Heart left ventricle (tissue), 16 donors: ENCODE data around the gene TRIM33. TPM values are rescaled to one million over a fixed set of nuclear protein-coding genes. Genes with fewer than 3 reads are reported as not detected.

Source experiments
- ATAC-seq, 4 donors: fragments of 200-7000 bp; cut with Tn5 transposase; one replicate each; pipeline ENCODE4 v1.9.1; 2020 to 2022; ENCODE audit warnings: moderate library complexity in 4 of 4, mild to moderate bottlenecking in 3 of 4, moderate number of reproducible peaks in 1 of 4
- DNase-seq, 5 donors: peaks; one replicate each; pipeline ENCODE4 v3.0.0-alpha.2; 2020
- H3K27ac ChIP-seq, 12 donors: fragments of 200-600 bp; sonication (generic) in 4 of 12; one replicate each; pipeline versions ENCODE4 v1.5.0 to v1.8.0; 2016 to 2022; ENCODE audit warnings: mild to moderate bottlenecking in 2 of 12
- H3K27me3 ChIP-seq, 9 donors: fragments of 200-600 bp; sonication (generic) in 2 of 9; one replicate each; pipeline versions ENCODE4 v1.5.1 to v1.8.0; 2016 to 2022; ENCODE audit warnings: mild to moderate bottlenecking in 3 of 9
- H3K36me3 ChIP-seq, 9 donors: fragments of 200-600 bp; sonication (generic) in 2 of 9; one replicate each; pipeline versions ENCODE4 v1.5.0 to v1.8.0; 2018 to 2022; ENCODE audit warnings: mild to moderate bottlenecking in 2 of 9
- H3K4me1 ChIP-seq, 12 donors: fragments of 200-600 bp; sonication (generic) in 4 of 12; one replicate each; pipeline versions ENCODE4 v1.5.0 to v1.8.0; 2016 to 2022; ENCODE audit warnings: mild to moderate bottlenecking in 3 of 12
- H3K4me3 ChIP-seq, 12 donors: fragments of 200-600 bp; sonication (generic) in 4 of 12; one replicate each; pipeline versions ENCODE4 v1.5.0 to v1.8.0; 2017 to 2022; ENCODE audit warnings: mild to moderate bottlenecking in 9 of 12, moderate library complexity in 4 of 12
- H3K9me3 ChIP-seq, 12 donors: fragments of 200-600 bp; sonication (generic) in 4 of 12; one replicate each; pipeline versions ENCODE4 v1.5.0 to v1.8.0; 2016 to 2022; ENCODE audit warnings: mild to moderate bottlenecking in 1 of 12
- CTCF ChIP-seq, 12 donors: fragments of 200-600 bp; sonication (generic) in 4 of 12; IDR thresholded peaks; one replicate each; pipeline versions ENCODE4 v1.5.0 to v1.8.0; 2018 to 2022; ENCODE audit warnings: antibody characterized with exemption in 12 of 12, mild to moderate bottlenecking in 5 of 12
- POLR2A ChIP-seq, 2 donors: fragments of 450-650 bp; IDR thresholded peaks; one replicate each; pipeline ENCODE4 v1.6.1; 2017; ENCODE audit warnings: antibody characterized with exemption in 2 of 2, mild to moderate bottlenecking in 2 of 2, moderate library complexity in 2 of 2
- WGBS, 4 donors: extraction: QIAGEN DNeasy Blood & Tissue Kit in 2 of 4; methylation state at CpG; one replicate each; pipeline versions ENCODE4 v1.1.5 to v1.1.7; 2013 to 2018; 5-methylcytosine and 5-hydroxymethylcytosine counted together
- intact Hi-C, 10 donors: fragments of 100-400 bp; cut with DNase I; formaldehyde crosslinking; loops; one replicate each; pipeline versions ENCODE4 v1.11.1 to v1.14.2; 2022
- polyA plus RNA-seq, 2 donors: library from polyadenylated mRNA; stranded (reverse); fragments of 200-250 nt; gene quantifications; one replicate each; pipeline ENCODE4 v1.2.3, GENCODE V29; 2013
- total RNA-seq, 9 donors: library from RNA; depleted of rRNA in 2 of 9; stranded (reverse); fragments of >200 nt in 2 of 9; fragmentation: NEBNext Ultra II Directional in 3 of 9; extraction: Animal tissue kit (Norgen Biotek cat#: 25700) in 3 of 9; gene quantifications; one replicate each; pipeline versions ENCODE4 v1.1.0 to v1.2.4, GENCODE V29; 2016 to 2023
- donor health status: ischemic (EF 13 %, LVEDD 7.1; RV severe dilation, severe dysfunction).
- donor health status: healthy with polysubstance abuse.
- donor health status: DM: no; HTN: yes; CAD: no.
- donor health status: DM: no; HTN: no; CAD: no.
- donor health status: ischemic (EF 25% LVEDD 6.9; RV normal size, moderate dysfunction).
- donor health status: ischemic (EF 25% LVEDD 5.7; RV mildly dilated, moderate dysfunction).
- donor health status: healthy.
- donor health status: DM: yes; HTN: yes; CAD: no.
- donor health status: ischemic (EF 35%, LVEDD 5.7; RV mildly dilated, moderate dysfunction).
- donor health status: nonischemic (EF 11% LVEDD 7.7; RV severe dilation, severe dysfunction).
- donor health status: DM: yes; HTN: yes; CAD: no.
- donor health status: PGD.
- donor health status: ischemic (EF 29% LVEDD 5.4; RV normal size, mild dysfunction).
- donor health status: nonischemic (EF 23%, LVEDD 6.1; RV moderate dilation, normal function).

TRIM33 gene
- total and polyA plus RNA-seq, 11 donors: 6.1 to 30.8 (median 17.3) TPM

- ATAC-seq (no peak), DNase-seq (no peak)
- Histone ChIP-seq H3K27me3 (no peaks in the 10 kb centered on the region), H3K36me3 (no peaks in the 10 kb centered on the region), H3K27ac (no peak overlapping the region), H3K9me3 (no peaks in the 10 kb centered on the region), H3K4me1 (no peaks in the 10 kb centered on the region), H3K4me3 (no peak overlapping the region)
- intact Hi-C loops: no loop called here
- TF ChIP-seq POLR2A (IDR thresholded peaks at IDR 0.05): no peak
- no peak for TF ChIP-seq CTCF (IDR thresholded peaks at IDR 0.05)
- 54 to 58% (median 55%) methylated on average over 3 of the region's 3 CpGs for WGBS, 4 donors
These were observed 29.3 kb upstream of the TRIM33 start for GRCh38 chr1:114540272-114540671.

- 87 to 89% (median 88%) methylated on average over 7 of the region's 7 CpGs for WGBS, 4 donors
- Histone ChIP-seq H3K27ac (no peak overlapping the region), H3K4me1 (no peaks in the 10 kb centered on the region), H3K36me3 (no peaks in the 10 kb centered on the region), H3K27me3 (no peaks in the 10 kb centered on the region), H3K9me3 (no peaks in the 10 kb centered on the region), H3K4me3 (no peak overlapping the region)
- intact Hi-C loops: no loop called here
- TF ChIP-seq POLR2A (IDR thresholded peaks at IDR 0.05): no peak
- TF ChIP-seq CTCF (IDR thresholded peaks at IDR 0.05): no peak
- DNase-seq: no peak
- no peak for ATAC-seq
These were observed 25.0 kb upstream of the TRIM33 start for GRCh38 chr1:114536043-114536442.

- Histone ChIP-seq H3K27me3 (no peaks in the 10 kb centered on the region), H3K36me3 (no peaks in the 10 kb centered on the region), H3K4me3 (no peak overlapping the region), H3K9me3 (no peaks in the 10 kb centered on the region), H3K4me1 (no peaks in the 10 kb centered on the region), H3K27ac (no peak overlapping the region)
- intact Hi-C loops: no loop called here
- ATAC-seq (no peak), DNase-seq (no peak)
- TF ChIP-seq POLR2A (IDR thresholded peaks at IDR 0.05): no peak
- TF ChIP-seq CTCF (IDR thresholded peaks at IDR 0.05): no peak
- WGBS, 4 donors: 55 to 68% (median 60%) methylated on average over 1 of the region's 1 CpG
These were observed 24.4 kb upstream of the TRIM33 start for GRCh38 chr1:114535401-114535800.

GRCh38 chr1:114531094-114531493, 20.1 kb upstream of the TRIM33 start:
- TF ChIP-seq CTCF (IDR thresholded peaks at IDR 0.05) (no peak), POLR2A (IDR thresholded peaks at IDR 0.05) (no peak)
- Histone ChIP-seq H3K9me3 (no peaks in the 10 kb centered on the region), H3K4me3 (no peak overlapping the region), H3K27me3 (no peaks in the 10 kb centered on the region), H3K4me1 (no peaks in the 10 kb centered on the region), H3K27ac (no peak overlapping the region), H3K36me3 (no peaks in the 10 kb centered on the region)
- WGBS, 4 donors: 0 to 95% (median 43%) methylated on average over 1 of the region's 1 CpG
- DNase-seq (no peak), ATAC-seq (no peak)
- intact Hi-C loops: no loop called here
